Stomach (tissue), 4 donors: ENCODE data around the gene TK1.

ENCODE experiments used
- CTCF ChIP-seq, 7 experiments: fragments of 450-650 bp in 4 of 7; fragments of 200-600 bp in 3 of 7; sonication (generic) in 3 of 7; IDR thresholded peaks; one replicate each; pipeline ENCODE4 v1.5.1; 2016 to 2019; ENCODE audit warnings: antibody characterized with exemption in 7 of 7, control low read depth in 2 of 7, mild to moderate bottlenecking in 1 of 7
- POLR2A ChIP-seq, 4 donors: fragments of 450-650 bp; IDR thresholded peaks; one replicate each; pipeline ENCODE4 v1.6.1; 2016; ENCODE audit warnings: antibody characterized with exemption in 4 of 4, control low read depth in 2 of 4, mild to moderate bottlenecking in 1 of 4, moderate library complexity in 1 of 4

- TF ChIP-seq CTCF (IDR thresholded peaks at IDR 0.05) (no peak), POLR2A (IDR thresholded peaks at IDR 0.05) (no peak)
These were observed 41.3 kb upstream of the TK1 start for GRCh38 chr17:78228176-78228575.
